ENCODE measurements around the gene UBE2J2. TPM values are rescaled to one million over a fixed set of nuclear protein-coding genes. Genes with fewer than 3 reads are reported as not detected.

Gene UBE2J2
- total RNA-seq, 3 donors from 2014 or later (not counting 1 experiment from before 2014, with no cell fraction given), result 66.0 to 84.2 (median 78.1) TPM

- Mint-ChIP-seq H3K4me3 (no peak overlapping the region), H3K4me1 (peaks cover 20 to 48% of the 10 kb centered on the region in 2 donors)
Observed at GRCh38 chr1:1321477-1321876, 47.8 kb upstream of the UBE2J2 start.

GRCh38 chr1:1320666-1321448 is 47.2 kb upstream of the UBE2J2 start:
- Mint-ChIP-seq H3K4me1 (peaks cover 20 to 44% of the 10 kb centered on the region in 2 donors), H3K36me3 (no peaks in the 10 kb centered on the region), H3K27me3 (ENCODE audit: low read depth in 2 of 2) (no peaks in the 10 kb centered on the region), H3K27ac (no peak overlapping the region), H3K9me3 (no peaks in the 10 kb centered on the region), H3K4me3 (no peak overlapping the region)
- Histone ChIP-seq H3K9me3 (ENCODE audit: control insufficient read depth, insufficient read depth, low read length) (no peaks in the 10 kb centered on the region), H3K27me3 (ENCODE audit: control insufficient read depth, insufficient read depth, low read length) (no peaks in the 10 kb centered on the region), H3K4me1 (ENCODE audit: control insufficient read depth, insufficient read depth, low read length) (peaks cover 30% of the 10 kb centered on the region), H3K4me3 (ENCODE audit: low read length) (no peak overlapping the region), H3K36me3 (ENCODE audit: control insufficient read depth, insufficient read depth, low read length) (peaks cover 16% of the 10 kb centered on the region), H3K27ac (ENCODE audit: low read length) (no peak overlapping the region)
- 95% methylated on average over 23 of the region's 23 CpGs for WGBS (ENCODE audit: insufficient coverage)
- DNase-seq (no peak), ATAC-seq (no peak)
- intact Hi-C loops (cut with micrococcal nuclease), result no loop called here
- TF ChIP-seq CTCF (IDR thresholded peaks at IDR 0.05), result no peak

More at GRCh38 chr1:1321477-1321876, 47.8 kb upstream of the UBE2J2 start:
- 93% methylated on average over 8 of the region's 8 CpGs for WGBS (ENCODE audit: insufficient coverage)
- no peaks in the 10 kb centered on the region for H3K9me3 Mint-ChIP-seq
- Histone ChIP-seq H3K4me3 (ENCODE audit: low read length) (no peak overlapping the region), H3K4me1 (ENCODE audit: control insufficient read depth, insufficient read depth, low read length) (peaks cover 36% of the 10 kb centered on the region), H3K27me3 (ENCODE audit: control insufficient read depth, insufficient read depth, low read length) (no peaks in the 10 kb centered on the region), H3K9me3 (ENCODE audit: control insufficient read depth, insufficient read depth, low read length) (no peaks in the 10 kb centered on the region), H3K27ac (ENCODE audit: low read length) (no peak overlapping the region), H3K36me3 (ENCODE audit: control insufficient read depth, insufficient read depth, low read length) (peaks cover 16% of the 10 kb centered on the region)
- no peak for ATAC-seq
- no peak for DNase-seq
- intact Hi-C loops (cut with micrococcal nuclease), result no loop called here
- no peaks in the 10 kb centered on the region for H3K27me3 Mint-ChIP-seq (ENCODE audit: low read depth in 2 of 2)
- no peaks in the 10 kb centered on the region for H3K36me3 Mint-ChIP-seq
- no peak overlapping the region for H3K27ac Mint-ChIP-seq
- no peak for TF ChIP-seq CTCF (IDR thresholded peaks at IDR 0.05)

GRCh38 chr1:1319646-1319941 is 45.9 kb upstream of the UBE2J2 start:
- H3K4me1 ChIP-seq (ENCODE audit: control insufficient read depth, insufficient read depth, low read length), result peaks cover 20% of the 10 kb centered on the region
- 90% methylated on average over 13 of the region's 13 CpGs for WGBS (ENCODE audit: insufficient coverage)
- H3K27me3 Mint-ChIP-seq (ENCODE audit: low read depth in 2 of 2), result no peaks in the 10 kb centered on the region
- TF ChIP-seq CTCF (IDR thresholded peaks at IDR 0.05), result no peak
- no peak overlapping the region for H3K27ac ChIP-seq (ENCODE audit: low read length)
- DNase-seq (no peak), ATAC-seq (no peak)
- H3K36me3 Mint-ChIP-seq, result no peaks in the 10 kb centered on the region
- intact Hi-C loops (cut with micrococcal nuclease), result no loop called here
- no peaks in the 10 kb centered on the region for H3K9me3 ChIP-seq (ENCODE audit: control insufficient read depth, insufficient read depth, low read length)
- no peak overlapping the region for H3K4me3 Mint-ChIP-seq
- H3K4me1 Mint-ChIP-seq, result peaks cover 20 to 54% of the 10 kb centered on the region in 2 donors
- peak overlapping the region in 1 of 2 donors; percentile 51 for H3K27ac Mint-ChIP-seq
- no peaks in the 10 kb centered on the region for H3K27me3 ChIP-seq (ENCODE audit: control insufficient read depth, insufficient read depth, low read length)
- no peak overlapping the region for H3K4me3 ChIP-seq (ENCODE audit: low read length)
- no peaks in the 10 kb centered on the region for H3K9me3 Mint-ChIP-seq
- peaks cover 19% of the 10 kb centered on the region for H3K36me3 ChIP-seq (ENCODE audit: control insufficient read depth, insufficient read depth, low read length)

Data from natural killer cell (primary cell).